GM12878 (cell line): ENCODE measurements around the gene DPP6. TPM values are rescaled to one million over a fixed set of nuclear protein-coding genes. Genes with fewer than 3 reads are reported as not detected.

ENCODE experiments used
- ATAC-seq: fragments of 200-7000 bp; cut with Tn5 transposase; 3 replicates; pipeline ENCODE4 v1.9.1; 2020; ENCODE audit warnings: mild to moderate bottlenecking, moderate library complexity
- BruUV-seq: library from RNA; stranded (reverse); fragments of 400-500 nt; replicated peaks from 2 replicates; lab custom pipeline; 2021; lab: Mats Ljungman, UMichigan
- CTCF ChIA-PET: fragments of 300-600 bp; sonication (Branson Sonifier 250); formaldehyde crosslinking; extraction: SDS; loops from one replicate; lab custom pipeline; 2021; ENCODE audit warnings: inconsistent platforms; lab: Yijun Ruan, JAX
- POLR2A ChIA-PET: fragments of 350-600 bp; formaldehyde crosslinking; extraction: SDS; loops from one replicate; lab custom pipeline; 2021; ENCODE audit warnings: inconsistent platforms; lab: Charles Lee
- RAD21 ChIA-PET: fragments of 300-600 bp; sonication (Branson Sonifier 250); formaldehyde crosslinking; loops from one replicate; lab custom pipeline; 2023; ENCODE audit warnings: antibody characterized with exemption; ENCODE audit not compliant: unreplicated experiment; lab: Charles Lee
- SMC1A ChIA-PET: fragments of 300-600 bp; sonication (Branson Sonifier 250); formaldehyde crosslinking; loops from one replicate; lab custom pipeline; 2023; ENCODE audit not compliant: unreplicated experiment, uncharacterized antibody; lab: Charles Lee
- DNase-seq: peaks from one replicate; pipeline ENCODE4 v3.0.0-alpha.2; 2011; ENCODE audit warnings: low read depth, low spot score
- FAIRE-seq: peaks from 3 replicates; lab custom pipeline; 2011; peaks lifted over from hg19 to GRCh38; lab: Jason Lieb, UNC
- H2AFZ ChIP-seq: 2 replicates; pipeline ENCODE4 v1.6.0; 2011; ENCODE audit warnings: low read depth, low read length, control low read depth; ENCODE audit not compliant: control insufficient read depth
- H3K27ac ChIP-seq: 2 replicates; pipeline ENCODE4 v1.5.1; 2011; ENCODE audit warnings: control low read depth; ENCODE audit not compliant: control insufficient read depth, insufficient read depth
- H3K27me3 ChIP-seq, 2 experiments: replicated peaks in 1 of 2; 2 replicates each; pipeline versions ENCODE4 v1.6.0 to v1.6.1; 2011; ENCODE audit warnings: low read length in 1 of 2; ENCODE audit not compliant: control insufficient read depth in 2 of 2, insufficient read depth in 2 of 2
- H3K36me3 ChIP-seq, 2 experiments: 2 replicates each; pipeline ENCODE4 v1.5.1; 2011; ENCODE audit warnings: low read length in 1 of 2; ENCODE audit not compliant: control insufficient read depth in 2 of 2, insufficient read depth in 2 of 2
- H3K4me1 ChIP-seq: 2 replicates; pipeline ENCODE4 v1.6.1; 2011; ENCODE audit warnings: mild to moderate bottlenecking, low read length, moderate library complexity, mixed read lengths; ENCODE audit not compliant: control insufficient read depth, insufficient read depth
- H3K4me2 ChIP-seq: 2 replicates; pipeline ENCODE4 v1.6.0; 2011; ENCODE audit warnings: control low read depth; ENCODE audit not compliant: control insufficient read depth, insufficient read depth
- H3K4me3 ChIP-seq: fragments of 200-600 bp; sonication (generic); 2 replicates; pipeline ENCODE4 v1.5.1; 2016
- H3K79me2 ChIP-seq: 2 replicates; pipeline ENCODE4 v1.6.0; 2011; ENCODE audit warnings: low read length; ENCODE audit not compliant: control insufficient read depth, insufficient read depth
- H3K9ac ChIP-seq: 2 replicates; pipeline ENCODE4 v1.8.0; 2011; ENCODE audit warnings: low read length, control low read depth, mixed read lengths; ENCODE audit not compliant: control insufficient read depth, insufficient read depth
- H3K9me3 ChIP-seq: replicated peaks from 3 replicates; pipeline ENCODE4 v1.5.1; 2011; ENCODE audit warnings: mild to moderate bottlenecking, low read length; ENCODE audit not compliant: control insufficient read depth, insufficient read depth
- H4K20me1 ChIP-seq: 2 replicates; pipeline ENCODE4 v1.6.0; 2011; ENCODE audit not compliant: control insufficient read depth, insufficient read depth
- EZH2 ChIP-seq: IDR thresholded peaks from 2 replicates; pipeline ENCODE4 v1.6.1; 2012; ENCODE audit warnings: low read depth, mild to moderate bottlenecking, control low read depth, inconsistent platforms, low read length, borderline replicate concordance; ENCODE audit not compliant: control insufficient read depth
- HDAC6 ChIP-seq: fragments of 200-600 bp; sonication (generic); IDR thresholded peaks from one replicate; pipeline ENCODE4 v1.8.0; 2017; ENCODE audit warnings: antibody characterized with exemption; ENCODE audit not compliant: unreplicated experiment
- HDGF ChIP-seq: fragments of 450-650 bp; IDR thresholded peaks from 2 replicates; pipeline ENCODE4 v1.6.1; 2016; ENCODE audit warnings: antibody characterized with exemption
- HSF1 ChIP-seq: fragments of 150-350 bp; IDR thresholded peaks from 2 replicates; pipeline ENCODE4 v1.6.1; 2014; ENCODE audit warnings: mild to moderate bottlenecking, low read depth, low read length
- JUND ChIP-seq: IDR thresholded peaks from 2 replicates; pipeline ENCODE4 v1.6.1; 2012; ENCODE audit warnings: low read depth, mild to moderate bottlenecking, low read length, improper control_type of control experiment, moderate library complexity
- NFIC ChIP-seq: IDR thresholded peaks from 2 replicates; pipeline ENCODE4 v1.6.1; 2012; ENCODE audit warnings: low read depth, mild to moderate bottlenecking, inconsistent platforms, low read length, moderate library complexity
- SREBF2 ChIP-seq: IDR thresholded peaks from 2 replicates; pipeline ENCODE4 v1.6.1; 2012; ENCODE audit warnings: mild to moderate bottlenecking, low read length
- STAT3 ChIP-seq: IDR thresholded peaks from 2 replicates; pipeline ENCODE4 v1.6.1; 2011; ENCODE audit warnings: low read depth, low read length, improper control_type of control experiment
- TCF12 ChIP-seq: IDR thresholded peaks from 2 replicates; pipeline ENCODE4 v1.6.1; 2011; ENCODE audit warnings: low read depth, mild to moderate bottlenecking, low read length
- ZSCAN29 ChIP-seq: fragments of 450-650 bp; IDR thresholded peaks from 2 replicates; pipeline ENCODE4 v1.6.1; 2017; ENCODE audit warnings: mild to moderate bottlenecking, moderate library complexity
- ZZZ3 ChIP-seq: IDR thresholded peaks from 2 replicates; pipeline ENCODE4 v1.6.1; 2011; ENCODE audit warnings: low read depth; ENCODE audit not compliant: control insufficient read depth, insufficient read length
- WGBS: methylation state at CpG from one replicate; pipeline ENCODE4 v1.1.6; 2016; ENCODE audit warnings: low lambda C conversion rate; ENCODE audit not compliant: insufficient replicate concordance, insufficient coverage; ENCODE audit errors: missing lambda C conversion rate; 5-methylcytosine and 5-hydroxymethylcytosine counted together
- in situ Hi-C: fragments of 300-500 bp; cut with MboI; formaldehyde crosslinking; loops from 9 replicates; pipeline ENCODE4 v1.14.3; 2018; ENCODE audit warnings: mixed read lengths
- intact Hi-C: fragments of 100-400 bp; cut with micrococcal nuclease; formaldehyde crosslinking; loops from one replicate; pipeline ENCODE4 v1.14.2; 2022; ENCODE audit not compliant: unreplicated experiment
- polyA plus RNA-seq, 11 experiments: library from polyadenylated mRNA; depleted of rRNA in 4 of 11; unstranded in 6 of 11; stranded (reverse) in 5 of 11; fragments of >200 nt; fragmentation: Nextera tagmentation in 4 of 11; fragmentation: Illumina TruSeq in 1 of 11; extraction: Ambion mirVana in 4 of 11; extraction: Trizol in 1 of 11; gene quantifications; 1 replicate in 1 of 11; 2 replicates in 10 of 11; pipeline versions ENCODE4 v1.2.1 to v1.2.3, GENCODE V29; 2011 to 2016; ENCODE audit warnings: inconsistent platforms in 2 of 11, missing spikeins in 2 of 11, low read depth in 1 of 11
- total RNA-seq, 4 experiments: library from RNA; depleted of rRNA in 3 of 4; stranded (reverse); fragments of >200 nt in 3 of 4; fragmentation: Illumina TruSeq in 1 of 4; extraction: Trizol in 1 of 4; gene quantifications; 2 replicates each; pipeline versions ENCODE4 v1.2.1 to v1.2.3, GENCODE V29; 2013 to 2021
- TF ChIP-seq, protein P1 (sequence below): fragments of 450-650 bp; IDR thresholded peaks from 2 replicates; pipeline ENCODE4 v1.6.1; 2016; ENCODE audit warnings: mild to moderate bottlenecking

DPP6 gene
- total and polyA plus RNA-seq, 10 of the 15 experiments (the other 5 are each of a cell fraction or from before 2014, with no cell fraction given): not detected

DNA sequence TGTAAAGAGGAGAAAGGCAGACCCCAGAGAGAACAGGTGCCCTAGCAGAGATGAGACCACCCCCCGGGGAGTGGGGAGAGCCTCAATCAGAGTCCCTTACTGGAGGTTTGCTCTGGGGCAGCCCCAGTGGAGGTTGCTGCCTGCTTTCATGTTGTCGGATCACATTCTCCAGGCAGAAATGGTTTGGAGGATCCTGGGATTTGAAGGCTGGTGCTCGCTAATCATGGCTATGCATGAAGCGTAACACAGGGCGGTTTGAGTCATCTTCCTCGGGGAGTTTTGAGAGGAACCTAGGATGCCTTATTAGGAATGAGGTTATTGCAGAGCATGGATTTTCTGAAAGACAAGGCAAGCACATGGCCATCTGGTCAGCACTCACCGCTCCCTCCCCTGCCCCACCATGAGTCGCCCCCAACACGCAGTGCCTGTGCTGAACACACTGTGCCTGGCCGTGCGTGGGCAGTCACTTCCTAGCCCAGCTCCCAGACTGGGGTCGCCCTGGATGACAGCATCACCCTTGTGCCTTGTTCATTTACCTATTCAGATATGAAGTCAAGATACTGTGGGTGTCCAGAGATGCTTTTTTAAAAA lies 319.9 kb downstream of the DPP6 start:
- ChIA-PET SMC1A (no interaction called here), RAD21 (no interaction called here), CTCF (no interaction called here), POLR2A (no interaction called here)
- no peak for FAIRE-seq
- H3K79me2 ChIP-seq: no peaks in the 10 kb centered on the region
- H3K9ac ChIP-seq: no peak overlapping the region
- no peak for DNase-seq
- H3K36me3 ChIP-seq: no peaks in the 10 kb centered on the region
- no peaks in the 10 kb centered on the region; the same call in 2 of the 3 replicates for H3K9me3 ChIP-seq
- 48% methylated on average over 12 of the region's 12 CpGs for WGBS
- H3K27ac ChIP-seq: no peak overlapping the region
- no peak overlapping the region for H3K4me2 ChIP-seq
- intact Hi-C loops (no loop called here), in situ Hi-C loops (no loop called here)
- TF ChIP-seq ZSCAN29: no peak
- TF ChIP-seq HDGF: no peak
- TF ChIP-seq EZH2: no peak
- no peak for TF ChIP-seq HDAC6
- no peak for TF ChIP-seq STAT3
- no peak for ATAC-seq
- no peak overlapping the region for H3K4me3 ChIP-seq
- BruUV-seq: no TSS peak
- no peak overlapping the region for H2AFZ ChIP-seq
- no peaks in the 10 kb centered on the region for H3K4me1 ChIP-seq
- H3K27me3 ChIP-seq: no peaks in the 10 kb centered on the region
- H4K20me1 ChIP-seq: no peaks in the 10 kb centered on the region

GRCh38 chr7:154373956-154374355 lies 321.8 kb downstream of the DPP6 start:
- Histone ChIP-seq H3K4me2 (no peak overlapping the region), H3K9me3 (no peaks in the 10 kb centered on the region; the same call in 2 of the 3 replicates), H2AFZ (no peak overlapping the region), H3K4me1 (no peaks in the 10 kb centered on the region), H3K36me3 (no peaks in the 10 kb centered on the region), H3K27me3 (no peaks in the 10 kb centered on the region), H3K27ac (no peak overlapping the region), H4K20me1 (no peaks in the 10 kb centered on the region), H3K79me2 (no peaks in the 10 kb centered on the region), H3K4me3 (no peak overlapping the region), H3K9ac (no peak overlapping the region)
- ChIA-PET POLR2A (no interaction called here), SMC1A (no interaction called here), CTCF (no interaction called here), RAD21 (no interaction called here)
- WGBS: 2% methylated on average over 3 of the region's 3 CpGs
- ATAC-seq (no peak), DNase-seq (no peak), FAIRE-seq (no peak)
- no TSS peak for BruUV-seq
- intact Hi-C loops: no loop called here
- TF ChIP-seq JUND: no peak
- no peak for TF ChIP-seq SREBF2
- TF ChIP-seq NFIC: no peak
- no peak for TF ChIP-seq TCF12
- no peak for TF ChIP-seq ZZZ3
- TF ChIP-seq, protein P1, sequence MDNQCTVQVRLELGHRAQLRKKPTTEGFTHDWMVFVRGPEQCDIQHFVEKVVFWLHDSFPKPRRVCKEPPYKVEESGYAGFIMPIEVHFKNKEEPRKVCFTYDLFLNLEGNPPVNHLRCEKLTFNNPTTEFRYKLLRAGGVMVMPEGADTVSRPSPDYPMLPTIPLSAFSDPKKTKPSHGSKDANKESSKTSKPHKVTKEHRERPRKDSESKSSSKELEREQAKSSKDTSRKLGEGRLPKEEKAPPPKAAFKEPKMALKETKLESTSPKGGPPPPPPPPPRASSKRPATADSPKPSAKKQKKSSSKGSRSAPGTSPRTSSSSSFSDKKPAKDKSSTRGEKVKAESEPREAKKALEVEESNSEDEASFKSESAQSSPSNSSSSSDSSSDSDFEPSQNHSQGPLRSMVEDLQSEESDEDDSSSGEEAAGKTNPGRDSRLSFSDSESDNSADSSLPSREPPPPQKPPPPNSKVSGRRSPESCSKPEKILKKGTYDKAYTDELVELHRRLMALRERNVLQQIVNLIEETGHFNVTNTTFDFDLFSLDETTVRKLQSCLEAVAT: no peak
- no peak for TF ChIP-seq HSF1
- in situ Hi-C loops: no loop called here
